GM18498 (cell line): ENCODE measurements around the gene UNC5B.
"Not testable (repeated sequence)": the region's sequence is repeated elsewhere in the genome, so short reads cannot be mapped to it uniquely, and the experiment has no call there.

Experiments used
- ATAC-seq: cut with Tn5 transposase; IDR thresholded peaks from one replicate; pipeline ENCODE4 v1.9.1; 2021; ENCODE audit warnings: mild to moderate bottlenecking, moderate library complexity; ENCODE audit not compliant: unreplicated experiment

Gene UNC5B

GRCh38 chr10:71265618-71266146 is 53.3 kb downstream of the UNC5B start:
- ATAC-seq, result no peak

- no peak for ATAC-seq
These were observed 54.0 kb downstream of the UNC5B start for GRCh38 chr10:71266147-71266917.

- no peak for ATAC-seq
These were observed 54.6 kb downstream of the UNC5B start for GRCh38 chr10:71266918-71267442.

GRCh38 chr10:71267508-71268240 is 55.3 kb downstream of the UNC5B start:
- no peak for ATAC-seq

GRCh38 chr10:71268247-71268691 is 55.9 kb downstream of the UNC5B start:
- ATAC-seq, result no peak

GRCh38 chr10:71268758-71269157 is 56.4 kb downstream of the UNC5B start:
- ATAC-seq, result no peak

GRCh38 chr10:71269301-71270288 is 57.2 kb downstream of the UNC5B start:
- ATAC-seq, result no peak

- ATAC-seq, result no peak
These were observed 58.2 kb downstream of the UNC5B start for GRCh38 chr10:71270301-71271220.

- no peak for ATAC-seq
These were observed 59.3 kb downstream of the UNC5B start for GRCh38 chr10:71271662-71272055.

GRCh38 chr10:71272056-71272771 is 59.8 kb downstream of the UNC5B start:
- no peak for ATAC-seq

GRCh38 chr10:71272974-71273373 is 60.6 kb downstream of the UNC5B start:
- ATAC-seq, result not testable (repeated sequence)

- no peak for ATAC-seq
These were observed 61.1 kb downstream of the UNC5B start for GRCh38 chr10:71273506-71273905.

- no peak for ATAC-seq
These were observed 62.8 kb downstream of the UNC5B start for GRCh38 chr10:71274901-71275796.

- no peak for ATAC-seq
These were observed 64.5 kb downstream of the UNC5B start for GRCh38 chr10:71276873-71277272.

- no peak for ATAC-seq
These were observed 65.7 kb downstream of the UNC5B start for GRCh38 chr10:71277914-71278665.

- no peak for ATAC-seq
These were observed 66.6 kb downstream of the UNC5B start for GRCh38 chr10:71278691-71279588.
